ENCODE data around the gene CDC27.

DNA sequence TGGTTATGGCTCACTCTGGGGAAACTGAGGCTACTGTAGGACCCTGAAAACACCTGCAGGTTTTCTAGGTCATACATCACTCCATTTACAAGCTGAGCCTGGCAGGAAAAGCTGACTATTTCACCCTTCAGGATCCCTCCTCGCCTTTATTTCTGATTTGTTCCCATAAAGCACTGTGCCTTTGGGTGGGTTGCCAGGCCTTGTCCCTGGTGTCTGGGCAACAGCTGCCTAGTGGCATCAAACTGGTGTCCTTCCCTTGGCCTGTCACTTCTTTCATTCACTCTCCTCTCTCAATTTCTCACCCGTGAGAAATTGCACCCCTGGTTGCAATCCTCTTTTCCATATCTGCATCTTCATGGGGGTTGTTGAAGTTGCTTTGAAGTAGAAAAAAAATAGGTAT lies 21.7 kb upstream of the CDC27 start:
- TF ChIP-seq, protein P1, sequence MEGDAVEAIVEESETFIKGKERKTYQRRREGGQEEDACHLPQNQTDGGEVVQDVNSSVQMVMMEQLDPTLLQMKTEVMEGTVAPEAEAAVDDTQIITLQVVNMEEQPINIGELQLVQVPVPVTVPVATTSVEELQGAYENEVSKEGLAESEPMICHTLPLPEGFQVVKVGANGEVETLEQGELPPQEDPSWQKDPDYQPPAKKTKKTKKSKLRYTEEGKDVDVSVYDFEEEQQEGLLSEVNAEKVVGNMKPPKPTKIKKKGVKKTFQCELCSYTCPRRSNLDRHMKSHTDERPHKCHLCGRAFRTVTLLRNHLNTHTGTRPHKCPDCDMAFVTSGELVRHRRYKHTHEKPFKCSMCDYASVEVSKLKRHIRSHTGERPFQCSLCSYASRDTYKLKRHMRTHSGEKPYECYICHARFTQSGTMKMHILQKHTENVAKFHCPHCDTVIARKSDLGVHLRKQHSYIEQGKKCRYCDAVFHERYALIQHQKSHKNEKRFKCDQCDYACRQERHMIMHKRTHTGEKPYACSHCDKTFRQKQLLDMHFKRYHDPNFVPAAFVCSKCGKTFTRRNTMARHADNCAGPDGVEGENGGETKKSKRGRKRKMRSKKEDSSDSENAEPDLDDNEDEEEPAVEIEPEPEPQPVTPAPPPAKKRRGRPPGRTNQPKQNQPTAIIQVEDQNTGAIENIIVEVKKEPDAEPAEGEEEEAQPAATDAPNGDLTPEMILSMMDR (IDR thresholded peaks at IDR 0.05) = no peak
- TF ChIP-seq POLR2A (IDR thresholded peaks at IDR 0.05) = no peak
- no peak for TF ChIP-seq EP300 (IDR thresholded peaks at IDR 0.05)
